ENCODE measurements around the gene CD8B2. TPM values are rescaled to one million over a fixed set of nuclear protein-coding genes. Genes with fewer than 3 reads are reported as not detected.
"Not testable (repeated sequence)": the region's sequence is repeated elsewhere in the genome, so short reads cannot be mapped to it uniquely, and the experiment has no call there.

CD8B2 gene
- total RNA-seq, 1 donor from 2014 or later, result 2.6 TPM

- DNase-seq (ENCODE audit: low spot score), result no peak
Measured at GRCh38 chr2:106551417-106552130, 64.4 kb downstream of the CD8B2 start.

GRCh38 chr2:106552921-106553320 lies 65.8 kb downstream of the CD8B2 start:
- no peak for DNase-seq (ENCODE audit: low spot score)

DNA sequence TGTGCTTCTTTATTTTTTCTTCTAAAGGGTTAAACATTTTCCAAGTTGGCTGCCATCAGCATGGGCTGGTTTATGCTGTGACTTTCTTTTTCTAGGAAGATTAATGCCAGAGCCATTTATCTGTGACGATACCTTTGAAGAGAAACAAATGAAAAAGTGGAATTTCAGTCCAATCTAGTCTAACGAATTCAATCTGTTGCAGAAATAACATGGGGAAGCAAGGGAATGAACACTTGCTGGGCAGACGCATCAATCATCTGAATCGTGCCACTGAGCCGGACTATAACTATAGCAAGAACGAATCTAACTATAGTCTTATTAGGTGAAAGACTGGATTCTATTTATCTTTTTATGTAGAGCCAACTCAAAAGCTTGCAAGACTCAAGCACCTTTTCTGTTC lies 66.2 kb downstream of the CD8B2 start:
- no peak for DNase-seq (ENCODE audit: low spot score)

- no peak for DNase-seq (ENCODE audit: low spot score)
Measured at GRCh38 chr2:106554411-106554810, 67.2 kb downstream of the CD8B2 start.

- no peak for DNase-seq (ENCODE audit: low spot score)
Measured at GRCh38 chr2:106555053-106555452, 67.9 kb downstream of the CD8B2 start.

GRCh38 chr2:106559786-106560185 lies 72.6 kb downstream of the CD8B2 start:
- not testable (repeated sequence) for DNase-seq (ENCODE audit: low spot score)

DNA sequence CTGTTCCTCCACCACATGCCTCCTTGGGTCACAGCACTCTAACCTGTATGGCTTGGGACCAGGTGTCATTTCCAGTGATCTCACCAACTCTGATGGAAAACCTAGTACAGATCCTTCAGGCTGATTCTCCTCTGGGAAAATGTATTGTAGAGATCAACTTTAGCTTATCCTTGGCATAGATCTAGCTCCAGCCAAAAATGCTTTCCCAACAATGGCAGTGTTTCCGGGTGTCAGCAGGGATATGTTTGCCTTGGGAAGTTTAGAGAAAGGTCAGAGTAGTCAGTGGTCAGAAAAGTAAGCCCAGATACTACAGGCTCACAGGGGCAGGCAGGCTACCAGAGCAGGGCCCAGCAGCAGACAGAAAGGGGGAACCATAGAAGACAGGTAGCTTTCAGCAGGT lies 73.6 kb downstream of the CD8B2 start:
- no peak for DNase-seq (ENCODE audit: low spot score)

GRCh38 chr2:106561356-106561755 lies 74.2 kb downstream of the CD8B2 start:
- DNase-seq (ENCODE audit: low spot score), result no peak

DNA sequence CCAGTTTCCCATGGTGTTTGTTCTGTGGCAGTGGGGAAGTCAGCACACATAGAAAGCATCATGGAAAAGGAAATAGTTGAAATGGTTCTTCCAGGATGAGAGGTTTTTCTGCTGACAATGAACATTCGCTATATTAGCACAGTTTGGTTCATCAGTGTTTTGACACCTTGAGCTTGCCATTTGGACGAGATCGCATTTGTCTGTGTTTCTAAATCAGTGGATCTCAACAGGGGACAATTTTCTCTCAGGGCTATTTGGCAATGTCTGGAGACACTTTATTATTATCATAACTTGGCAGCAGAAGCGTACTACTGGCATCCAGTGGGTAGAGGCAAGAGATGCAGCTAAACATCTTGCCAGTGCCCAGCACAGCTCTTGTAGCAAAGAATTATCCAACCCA lies 74.6 kb downstream of the CD8B2 start:
- no peak for DNase-seq (ENCODE audit: low spot score)

GRCh38 chr2:106562268-106563186 lies 75.4 kb downstream of the CD8B2 start:
- peak; percentile 97 for DNase-seq (ENCODE audit: low spot score)

GRCh38 chr2:106563195-106563594 lies 76.0 kb downstream of the CD8B2 start:
- DNase-seq (ENCODE audit: low spot score), result peak; percentile 38

DNA sequence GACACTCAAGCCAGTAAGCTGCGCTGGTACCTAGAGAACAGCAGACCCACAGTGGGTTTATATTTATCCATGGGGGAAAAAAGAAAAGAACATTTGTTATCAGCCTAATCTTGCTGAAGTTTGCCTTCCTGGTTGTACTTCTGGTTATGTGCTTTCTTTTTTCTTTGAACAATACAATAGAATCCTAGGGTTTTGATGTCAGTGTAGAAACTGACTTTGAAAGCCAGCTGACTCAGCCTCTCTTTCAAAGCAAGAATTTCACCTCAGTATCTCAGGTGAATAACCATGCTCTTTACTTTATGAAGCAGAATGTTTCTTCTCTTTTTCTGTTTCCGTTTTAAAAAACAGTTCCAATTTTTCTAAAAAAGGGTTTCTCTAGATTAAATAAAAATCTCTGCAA lies 78.4 kb downstream of the CD8B2 start:
- DNase-seq (ENCODE audit: low spot score), result no peak

GRCh38 chr2:106566050-106566449 lies 78.9 kb downstream of the CD8B2 start:
- peak; percentile 61 for DNase-seq (ENCODE audit: low spot score)

DNA sequence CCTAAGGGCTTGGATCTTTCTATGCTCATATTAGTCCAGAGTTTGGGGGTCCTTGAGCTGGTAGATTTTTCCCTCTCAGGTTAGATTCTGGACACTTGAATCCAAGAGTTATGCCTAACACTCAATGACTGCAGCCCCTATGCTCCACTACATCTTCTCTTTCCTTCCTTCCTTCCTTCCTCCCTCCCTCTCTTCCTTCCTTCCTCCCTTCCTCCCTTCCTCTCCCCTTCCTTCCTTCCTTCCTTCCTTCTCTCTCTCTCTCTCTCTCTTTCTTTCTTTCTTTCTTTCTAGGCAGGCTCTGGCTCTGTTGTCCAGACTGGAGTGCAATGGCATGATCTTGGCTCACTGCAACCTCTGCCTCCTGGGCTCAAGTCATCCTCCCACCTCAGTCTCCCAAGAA lies 79.3 kb downstream of the CD8B2 start:
- not testable (repeated sequence) for DNase-seq (ENCODE audit: low spot score)

GRCh38 chr2:106570316-106570715 lies 83.2 kb downstream of the CD8B2 start:
- DNase-seq (ENCODE audit: low spot score), result no peak

Other genes starting within 250 kb of the CD8B2 start
- 4.1 TPM for gene RGPD3, start 19.0 kb upstream of the CD8B2 start, total RNA-seq (ENCODE audit: insufficient read depth, low replicate concordance)